SU-DHL-6 (cell line): ENCODE measurements around the gene CHURC1.

Experiments used
- H2AFZ ChIP-seq: fragments of 200-600 bp; sonication (generic); 2 replicates; pipeline ENCODE4 v1.6.1; 2014; ENCODE audit warnings: low read depth, mild to moderate bottlenecking, moderate library complexity, mixed read lengths, antibody characterized with exemption, low read length; ENCODE audit not compliant: severe bottlenecking
- H3F3A ChIP-seq: fragments of 200-600 bp; shearing (Covaris generic); 2 replicates; pipeline ENCODE4 v1.6.0; 2016; ENCODE audit warnings: antibody characterized with exemption, mild to moderate bottlenecking; ENCODE audit not compliant: insufficient read depth
- H3K27ac ChIP-seq: fragments of 200-600 bp; sonication (generic); 2 replicates; pipeline ENCODE4 v1.5.1; 2016; ENCODE audit warnings: low read depth, mild to moderate bottlenecking, low read length, moderate library complexity, mixed read lengths
- H3K27me3 ChIP-seq: fragments of 200-600 bp; sonication (generic), shearing (Covaris generic); 2 replicates; pipeline ENCODE4 v1.6.0; 2014; ENCODE audit warnings: mild to moderate bottlenecking, low read length
- H3K36me3 ChIP-seq: fragments of 200-600 bp; sonication (generic); 2 replicates; pipeline ENCODE4 v1.6.1; 2014; ENCODE audit warnings: mild to moderate bottlenecking, low read length, mixed read lengths
- H3K4me2 ChIP-seq: fragments of 300-600, 200-600 bp; shearing (Covaris generic), sonication (generic); 2 replicates; pipeline ENCODE4 v1.6.0; 2014; ENCODE audit warnings: low read length, low read depth, mild to moderate bottlenecking; ENCODE audit not compliant: poor library complexity, severe bottlenecking
- H3K4me3 ChIP-seq: fragments of 200-600 bp; sonication (generic); 2 replicates; pipeline ENCODE4 v1.5.1; 2014; ENCODE audit warnings: antibody characterized with exemption, low read length, mild to moderate bottlenecking, mixed read lengths; ENCODE audit not compliant: insufficient read depth, poor library complexity, severe bottlenecking
- H3K79me2 ChIP-seq: fragments of 200-600 bp; sonication (generic); 2 replicates; pipeline ENCODE4 v1.6.1; 2014; ENCODE audit warnings: mild to moderate bottlenecking, low read length, moderate library complexity; ENCODE audit not compliant: insufficient read depth
- H3K9ac ChIP-seq: fragments of 200-600 bp; sonication (generic); 2 replicates; pipeline ENCODE4 v1.7.0; 2014; ENCODE audit warnings: mild to moderate bottlenecking, low read length
- H3K9me2 ChIP-seq: fragments of 200-600 bp; sonication (generic); replicated peaks from 2 replicates; pipeline ENCODE4 v1.6.1; 2014; ENCODE audit warnings: low read length; ENCODE audit not compliant: insufficient read depth
- H3K9me3 ChIP-seq: fragments of 200-600 bp; sonication (generic); 2 replicates; pipeline ENCODE4 v1.6.1; 2014; ENCODE audit warnings: low read length, mixed read lengths; ENCODE audit not compliant: insufficient read depth
- H4K20me1 ChIP-seq: fragments of 200-600 bp; sonication (generic); 2 replicates; pipeline ENCODE4 v1.6.1; 2014; ENCODE audit warnings: low read depth, mild to moderate bottlenecking, antibody characterized with exemption, low read length, moderate library complexity, mixed read lengths
- EZH2phosphoT487 ChIP-seq: fragments of 200-600 bp; sonication (generic), shearing (Covaris generic); conservative IDR thresholded peaks from 2 replicates; pipeline ENCODE4 v1.6.1; 2018; ENCODE audit warnings: mild to moderate bottlenecking, antibody characterized with exemption, low read length, moderate library complexity, mixed read lengths
- TF ChIP-seq, protein P1 (sequence below): fragments of 200-600 bp; sonication (generic); IDR thresholded peaks from one replicate; pipeline ENCODE4 v1.5.1; 2017; ENCODE audit warnings: antibody characterized with exemption, mild to moderate bottlenecking, low read length, moderate library complexity; ENCODE audit not compliant: insufficient read depth, poor library complexity, severe bottlenecking

CHURC1 gene

DNA sequence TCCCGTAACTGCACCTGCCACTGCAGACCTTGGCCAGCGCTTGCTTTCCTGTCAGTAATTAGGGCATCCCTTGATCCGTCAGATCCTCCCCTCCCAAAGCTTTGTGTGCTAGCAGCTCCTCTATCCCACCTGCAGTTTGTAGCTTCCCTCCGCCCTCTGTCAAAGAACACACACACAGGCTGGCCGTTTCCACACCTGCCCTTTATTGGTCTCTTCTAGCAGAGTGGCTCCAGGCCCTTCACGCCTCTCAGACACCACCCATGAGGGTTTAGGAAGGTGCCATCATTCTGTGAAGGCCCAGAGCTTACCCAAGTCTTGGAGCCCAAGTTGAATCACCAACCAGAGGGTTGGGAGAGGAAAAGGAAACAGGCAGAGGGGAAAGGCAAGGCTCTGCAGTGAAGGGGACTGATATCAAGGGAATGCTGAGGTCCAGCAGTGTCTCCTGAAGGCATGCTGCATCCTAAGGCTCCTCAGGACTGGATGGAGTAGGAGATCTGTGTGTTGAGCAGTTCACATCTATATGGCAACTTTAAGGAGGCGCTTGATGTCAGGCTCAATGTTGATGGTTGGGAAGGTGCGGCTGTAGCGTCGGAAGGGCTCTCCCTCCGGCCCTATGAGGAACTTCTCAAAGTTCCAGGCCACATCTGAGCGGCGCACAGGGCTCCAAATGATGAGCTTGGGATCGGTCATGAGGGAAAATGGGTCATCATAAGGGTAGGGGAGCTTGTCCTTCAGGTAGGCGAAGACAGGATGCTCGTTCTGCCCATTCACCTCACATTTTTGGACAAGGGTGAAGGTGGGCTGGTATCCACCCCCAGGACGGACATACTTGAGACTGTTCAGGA lies 24.9 kb downstream of the CHURC1 start:
- H3K27me3 ChIP-seq = no peaks in the 10 kb centered on the region
- TF ChIP-seq EZH2phosphoT487 = no peak
- TF ChIP-seq, protein P1, sequence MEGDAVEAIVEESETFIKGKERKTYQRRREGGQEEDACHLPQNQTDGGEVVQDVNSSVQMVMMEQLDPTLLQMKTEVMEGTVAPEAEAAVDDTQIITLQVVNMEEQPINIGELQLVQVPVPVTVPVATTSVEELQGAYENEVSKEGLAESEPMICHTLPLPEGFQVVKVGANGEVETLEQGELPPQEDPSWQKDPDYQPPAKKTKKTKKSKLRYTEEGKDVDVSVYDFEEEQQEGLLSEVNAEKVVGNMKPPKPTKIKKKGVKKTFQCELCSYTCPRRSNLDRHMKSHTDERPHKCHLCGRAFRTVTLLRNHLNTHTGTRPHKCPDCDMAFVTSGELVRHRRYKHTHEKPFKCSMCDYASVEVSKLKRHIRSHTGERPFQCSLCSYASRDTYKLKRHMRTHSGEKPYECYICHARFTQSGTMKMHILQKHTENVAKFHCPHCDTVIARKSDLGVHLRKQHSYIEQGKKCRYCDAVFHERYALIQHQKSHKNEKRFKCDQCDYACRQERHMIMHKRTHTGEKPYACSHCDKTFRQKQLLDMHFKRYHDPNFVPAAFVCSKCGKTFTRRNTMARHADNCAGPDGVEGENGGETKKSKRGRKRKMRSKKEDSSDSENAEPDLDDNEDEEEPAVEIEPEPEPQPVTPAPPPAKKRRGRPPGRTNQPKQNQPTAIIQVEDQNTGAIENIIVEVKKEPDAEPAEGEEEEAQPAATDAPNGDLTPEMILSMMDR = no peak
- no peaks in the 10 kb centered on the region for H4K20me1 ChIP-seq
- no peak overlapping the region for H3K27ac ChIP-seq
- no peak overlapping the region for H3K9ac ChIP-seq
- H3K36me3 ChIP-seq = no peaks in the 10 kb centered on the region; the same call in 1 of the 2 replicates
- no peak overlapping the region for H3K4me2 ChIP-seq
- H3K9me2 ChIP-seq = no peaks in the 10 kb centered on the region
- no peaks in the 10 kb centered on the region for H3K79me2 ChIP-seq
- H3F3A ChIP-seq = no peaks in the 10 kb centered on the region
- H3K9me3 ChIP-seq = no peaks in the 10 kb centered on the region
- no peak overlapping the region for H2AFZ ChIP-seq
- H3K4me3 ChIP-seq = no peak overlapping the region

DNA sequence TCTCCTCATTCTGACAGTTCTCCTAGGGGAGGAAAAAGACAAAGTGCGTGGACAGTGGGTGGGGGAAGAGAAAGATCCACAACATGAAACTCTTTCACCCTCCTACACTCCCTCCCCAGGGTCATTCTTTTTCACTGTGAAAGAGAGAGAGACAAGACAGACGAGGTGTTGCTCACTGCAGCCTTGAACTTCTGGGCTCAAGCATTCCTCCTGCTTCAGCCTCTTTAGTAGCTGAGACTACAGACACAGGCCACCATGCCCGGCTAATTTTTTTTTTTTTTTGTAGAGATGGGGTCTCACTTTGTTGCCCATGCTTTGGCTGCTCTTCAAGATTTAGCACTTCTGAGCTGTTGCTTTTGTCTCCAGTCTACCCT lies 25.5 kb downstream of the CHURC1 start:
- H4K20me1 ChIP-seq = no peaks in the 10 kb centered on the region
- no peak overlapping the region for H3K4me2 ChIP-seq
- H3K36me3 ChIP-seq = no peaks in the 10 kb centered on the region
- no peak overlapping the region for H3K27ac ChIP-seq
- no peak overlapping the region for H2AFZ ChIP-seq
- no peaks in the 10 kb centered on the region for H3F3A ChIP-seq
- no peaks in the 10 kb centered on the region for H3K27me3 ChIP-seq
- H3K79me2 ChIP-seq = no peaks in the 10 kb centered on the region
- TF ChIP-seq EZH2phosphoT487 = no peak
- TF ChIP-seq, protein P1 = no peak
- H3K9me3 ChIP-seq = no peaks in the 10 kb centered on the region
- no peak overlapping the region for H3K4me3 ChIP-seq
- H3K9ac ChIP-seq = no peak overlapping the region
- no peaks in the 10 kb centered on the region for H3K9me2 ChIP-seq

DNA sequence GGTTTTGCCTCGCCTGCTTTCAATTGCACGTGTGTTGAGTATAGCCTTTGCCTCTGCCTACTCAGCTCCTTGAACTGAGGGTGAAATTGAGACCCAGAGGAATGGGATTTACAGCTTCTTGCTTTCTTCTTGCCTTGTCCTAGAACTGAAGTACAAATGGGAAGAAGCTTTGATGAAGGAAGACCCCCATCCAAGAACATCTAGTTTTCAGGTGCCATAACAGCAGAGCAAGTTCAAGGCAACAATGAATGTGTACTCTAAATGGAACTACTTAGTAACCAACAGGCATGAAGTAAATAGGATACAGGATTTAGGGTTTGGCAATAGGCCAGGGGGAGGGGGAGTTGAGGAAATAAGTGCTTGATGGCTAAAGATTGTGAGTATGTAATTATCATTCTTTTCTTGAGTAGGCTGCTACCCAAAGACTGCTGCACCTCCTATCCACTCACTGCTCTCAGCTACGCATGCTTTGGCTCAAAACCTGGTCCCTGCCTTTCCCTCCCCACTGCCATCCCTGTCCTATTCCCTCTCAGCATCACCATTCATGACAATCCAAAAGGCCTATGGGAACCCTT lies 26.2 kb downstream of the CHURC1 start:
- H3K4me3 ChIP-seq = no peak overlapping the region
- no peaks in the 10 kb centered on the region for H3K36me3 ChIP-seq
- H3K9me2 ChIP-seq = no peaks in the 10 kb centered on the region
- H3K9me3 ChIP-seq = no peaks in the 10 kb centered on the region
- no peak overlapping the region for H2AFZ ChIP-seq
- H3F3A ChIP-seq = no peaks in the 10 kb centered on the region
- no peak overlapping the region for H3K9ac ChIP-seq
- no peaks in the 10 kb centered on the region for H4K20me1 ChIP-seq
- no peak overlapping the region for H3K4me2 ChIP-seq
- TF ChIP-seq EZH2phosphoT487 = no peak
- TF ChIP-seq, protein P1 = no peak
- H3K27ac ChIP-seq = no peak overlapping the region
- H3K27me3 ChIP-seq = no peaks in the 10 kb centered on the region
- H3K79me2 ChIP-seq = no peaks in the 10 kb centered on the region
